Activated naive CD8-positive, alpha-beta T cell treated with anti-CD3 and anti-CD28 coated beads, Interleukin-2, amount 50 U/mL, for 24 hours (primary cell): Measurements from ENCODE around the gene CYP24A1.

Experiments
- ATAC-seq: fragments of 150-1000 bp; cut with Tn5 transposase; one replicate; pipeline ENCODE4 v1.10.0; 2021
- DNase-seq: peaks from one replicate; pipeline ENCODE4 v3.0.0; 2021
- H3K27ac Mint-ChIP-seq: one replicate; pipeline ENCODE4 v1.8.0; 2021; ENCODE audit warnings: mild to moderate bottlenecking, mixed read lengths
- H3K27me3 Mint-ChIP-seq: one replicate; pipeline ENCODE4 v1.8.0; 2021; ENCODE audit warnings: mixed read lengths
- H3K36me3 Mint-ChIP-seq: one replicate; pipeline ENCODE4 v1.8.0; 2021; ENCODE audit warnings: low read depth, mixed read lengths
- H3K4me1 Mint-ChIP-seq: one replicate; pipeline ENCODE4 v1.8.0; 2021; ENCODE audit warnings: mixed read lengths
- H3K4me3 Mint-ChIP-seq: one replicate; pipeline ENCODE4 v1.8.0; 2021; ENCODE audit warnings: mild to moderate bottlenecking, moderate library complexity, mixed read lengths
- H3K9me3 Mint-ChIP-seq: one replicate; pipeline ENCODE4 v1.8.0; 2021; ENCODE audit warnings: mixed read lengths

The CYP24A1 gene

DNA sequence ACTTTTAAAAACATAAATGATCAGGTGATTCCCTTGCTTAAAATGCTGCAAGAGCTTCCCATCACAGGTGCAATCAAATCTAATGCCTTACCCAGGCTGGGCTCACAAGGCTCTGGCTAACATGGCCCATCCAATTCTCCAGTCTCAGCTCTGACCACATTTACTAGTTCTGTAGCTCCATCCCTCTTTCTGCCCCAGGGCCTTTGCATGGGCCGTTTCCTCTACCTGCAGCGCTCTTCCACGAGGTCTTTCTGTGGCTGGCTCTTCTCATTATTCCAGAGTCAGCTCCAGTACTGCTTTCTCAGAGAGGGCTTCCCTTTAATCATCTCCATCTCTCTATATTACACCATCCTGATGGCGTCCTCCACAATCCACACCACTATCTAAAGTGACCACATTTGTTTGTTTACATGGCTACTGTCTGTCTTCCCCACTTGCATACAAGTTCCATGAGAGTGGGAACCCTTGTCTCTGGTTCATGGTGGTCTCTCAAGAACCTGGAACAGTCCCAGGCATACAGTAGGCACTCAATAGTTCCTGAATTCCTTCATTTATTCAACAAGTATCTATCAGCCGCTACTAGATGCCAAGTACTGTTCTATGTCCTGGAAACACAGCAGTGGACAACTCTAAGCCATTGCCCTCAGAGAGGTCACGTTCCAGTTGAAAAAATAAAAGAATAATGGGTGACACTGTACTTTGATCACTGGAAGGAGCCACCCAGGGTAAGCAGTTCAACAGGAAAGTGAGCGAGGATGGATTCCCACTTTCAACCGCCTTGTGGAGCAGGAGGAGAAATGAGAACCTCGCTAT lies 12.6 kb downstream of the CYP24A1 start:
- no peak for ATAC-seq
- no peaks in the 10 kb centered on the region for H3K36me3 Mint-ChIP-seq

DNA sequence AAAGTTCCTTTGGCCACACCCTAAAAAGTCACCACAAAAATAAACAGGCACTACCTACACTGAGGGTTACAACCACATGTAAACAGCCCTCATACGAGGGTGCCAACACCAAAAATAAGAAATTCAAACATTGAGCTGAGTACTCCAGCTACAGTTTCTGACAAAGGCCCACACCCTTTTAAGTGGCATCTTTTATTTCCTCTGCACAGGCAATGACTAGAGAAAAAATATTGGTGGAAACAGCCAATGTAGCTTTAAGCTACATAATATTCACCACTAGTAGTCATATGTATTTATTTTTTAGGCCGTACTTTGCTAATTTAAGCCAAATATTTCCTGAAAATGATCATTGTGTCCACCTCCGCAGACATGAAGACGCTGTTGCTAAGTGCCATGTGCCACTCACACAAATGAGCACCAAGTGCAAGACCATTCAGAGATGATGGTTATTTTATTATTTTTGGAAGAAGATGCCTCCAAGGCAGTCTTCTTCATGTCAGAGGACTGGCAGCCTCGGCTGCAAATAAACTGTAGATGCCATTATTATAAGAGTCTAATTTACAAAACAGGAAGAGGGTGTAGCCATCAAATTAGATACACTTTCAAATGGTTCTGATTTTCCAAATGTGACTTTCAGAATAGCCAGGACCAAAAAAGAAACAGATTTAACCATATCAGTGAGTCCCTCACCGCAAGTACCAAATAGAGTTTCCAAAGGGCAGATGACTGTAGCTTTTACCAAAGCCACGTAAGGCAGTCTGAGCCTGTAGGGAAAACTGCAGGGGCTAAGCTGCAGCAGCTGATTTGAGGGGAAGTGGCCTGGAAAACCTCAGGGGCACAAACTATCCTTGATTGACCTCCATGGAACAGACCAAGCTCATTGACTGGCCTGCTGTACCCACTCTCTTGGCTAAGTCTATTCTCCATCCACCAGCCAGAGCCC lies 13.4 kb downstream of the CYP24A1 start:
- Mint-ChIP-seq H3K4me3 (no peak overlapping the region), H3K27ac (no peak overlapping the region), H3K4me1 (no peaks in the 10 kb centered on the region), H3K9me3 (no peaks in the 10 kb centered on the region), H3K27me3 (peaks cover 6% of the 10 kb centered on the region), H3K36me3 (no peaks in the 10 kb centered on the region)
- ATAC-seq: no peak
- no peak for DNase-seq

More for the DNA sequence above, 12.6 kb downstream of the CYP24A1 start:
- no peak overlapping the region for H3K27ac Mint-ChIP-seq
- DNase-seq: no peak
- H3K9me3 Mint-ChIP-seq: no peaks in the 10 kb centered on the region
- H3K27me3 Mint-ChIP-seq: peaks cover 6% of the 10 kb centered on the region
- H3K4me1 Mint-ChIP-seq: no peaks in the 10 kb centered on the region
- no peak overlapping the region for H3K4me3 Mint-ChIP-seq

DNA sequence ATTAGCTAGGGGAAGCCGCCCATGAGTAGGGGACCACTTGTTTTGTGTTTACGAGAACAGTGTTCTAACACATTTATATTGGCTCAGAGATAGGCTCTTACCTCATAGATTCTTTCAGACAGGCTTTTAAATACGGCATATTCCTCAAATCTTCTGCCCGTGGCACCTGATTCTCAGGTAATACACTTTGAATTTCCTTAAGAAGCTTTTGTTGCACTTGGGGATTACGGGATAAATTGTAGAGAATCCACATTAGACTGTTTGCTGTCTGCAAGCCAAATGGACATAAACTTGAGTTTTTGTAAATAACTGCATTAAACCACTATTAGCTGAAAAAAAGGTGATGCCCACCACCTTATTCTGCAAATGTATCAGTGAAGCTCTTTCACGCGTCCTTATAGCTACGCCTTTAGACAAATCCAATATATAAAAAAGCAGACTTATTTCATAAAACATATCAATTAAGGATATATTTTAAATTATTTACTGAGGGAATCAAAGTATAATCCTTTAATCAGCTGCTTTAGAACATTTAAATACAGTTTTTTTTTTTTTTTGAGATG lies 14.8 kb downstream of the CYP24A1 start:
- no peak overlapping the region for H3K4me3 Mint-ChIP-seq
- H3K27me3 Mint-ChIP-seq: peaks cover 6% of the 10 kb centered on the region
- DNase-seq: no peak
- H3K4me1 Mint-ChIP-seq: no peaks in the 10 kb centered on the region
- no peaks in the 10 kb centered on the region for H3K36me3 Mint-ChIP-seq
- ATAC-seq: no peak
- no peak overlapping the region for H3K27ac Mint-ChIP-seq
- H3K9me3 Mint-ChIP-seq: no peaks in the 10 kb centered on the region

DNA sequence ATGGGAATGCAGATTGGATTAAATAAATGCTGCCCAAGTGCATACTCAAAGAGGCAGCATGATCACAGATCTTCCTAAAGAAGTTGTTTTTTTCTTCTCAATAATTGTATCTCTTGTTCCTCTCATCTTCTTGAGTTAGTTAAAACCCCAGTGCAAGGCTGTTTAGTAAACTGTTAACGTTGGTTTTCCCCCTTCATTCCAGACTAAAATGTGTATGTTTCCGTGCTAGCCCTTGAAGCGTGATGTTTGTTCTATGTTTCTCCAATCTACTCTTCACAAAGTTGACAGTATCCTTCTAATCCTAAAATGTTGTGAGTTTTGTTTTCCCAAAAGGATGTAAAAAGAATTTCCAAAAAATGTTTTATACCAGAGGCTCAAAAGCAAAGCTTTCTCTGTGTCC lies 15.6 kb downstream of the CYP24A1 start:
- peaks cover 6% of the 10 kb centered on the region for H3K27me3 Mint-ChIP-seq
- no peak for ATAC-seq
- H3K27ac Mint-ChIP-seq: no peak overlapping the region
- no peaks in the 10 kb centered on the region for H3K4me1 Mint-ChIP-seq
- H3K4me3 Mint-ChIP-seq: no peak overlapping the region
- no peaks in the 10 kb centered on the region for H3K9me3 Mint-ChIP-seq
- DNase-seq: no peak
- H3K36me3 Mint-ChIP-seq: no peaks in the 10 kb centered on the region

DNA sequence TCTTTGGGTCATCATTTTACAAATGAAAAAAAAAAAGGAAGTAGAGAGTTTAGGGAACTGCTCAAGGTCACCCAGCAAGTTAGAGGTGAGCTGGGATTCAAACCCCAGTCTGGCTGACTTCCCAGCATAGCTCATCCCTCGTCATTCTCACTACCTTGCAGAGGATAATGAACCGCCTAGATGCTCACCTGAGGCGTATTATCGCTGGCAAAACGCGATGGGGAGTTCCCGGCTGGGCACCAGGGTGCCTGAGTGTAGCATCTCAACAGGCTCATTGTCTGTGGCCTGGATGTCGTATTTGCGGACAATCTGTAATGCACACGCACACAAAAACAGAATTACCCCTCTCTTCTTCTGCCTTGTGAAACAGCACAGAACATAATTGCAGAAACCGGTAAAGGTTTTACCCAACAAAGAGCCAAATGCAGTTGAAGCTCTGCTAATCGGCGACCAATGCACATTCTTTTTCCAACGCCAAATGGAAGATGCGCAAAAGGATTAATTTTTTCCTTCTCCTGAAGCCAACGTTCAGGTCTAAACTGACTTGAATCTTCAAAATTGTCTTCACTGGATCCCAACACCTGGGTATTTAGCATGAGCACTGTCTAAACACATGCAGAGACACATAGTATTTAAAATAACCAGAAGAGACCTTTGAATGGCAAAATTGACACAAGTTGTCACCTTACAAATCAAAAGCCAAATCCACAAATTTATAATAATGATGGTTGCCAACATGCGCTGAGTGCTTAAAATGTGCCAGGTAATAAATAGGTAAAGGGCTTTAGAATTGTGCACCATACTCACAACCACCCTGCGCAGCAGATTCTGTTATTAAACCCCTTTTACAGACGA lies 16.6 kb downstream of the CYP24A1 start:
- DNase-seq: no peak

DNA sequence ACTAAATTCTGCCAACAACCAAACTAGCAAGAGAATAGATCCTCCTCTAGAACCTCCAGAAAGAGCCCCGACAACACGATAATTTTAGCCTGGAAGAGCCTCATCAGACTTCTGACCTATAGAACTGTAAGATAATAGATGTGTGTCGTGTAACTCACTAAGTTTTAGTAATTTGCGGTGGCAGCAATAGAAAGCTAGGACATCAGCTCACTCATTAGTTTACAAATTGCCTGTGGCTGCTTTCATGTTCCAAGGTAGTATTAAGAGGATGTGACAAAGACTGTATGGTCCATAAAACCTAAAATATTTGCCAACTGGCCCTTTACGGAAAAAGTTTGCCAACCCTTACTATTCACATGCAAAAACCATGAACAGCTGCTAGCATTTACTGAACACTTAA lies 17.3 kb downstream of the CYP24A1 start:
- ATAC-seq: no peak

More for the DNA sequence above, 16.6 kb downstream of the CYP24A1 start:
- no peak overlapping the region for H3K27ac Mint-ChIP-seq
- no peak for ATAC-seq
- H3K27me3 Mint-ChIP-seq: peaks cover 6% of the 10 kb centered on the region
- no peaks in the 10 kb centered on the region for H3K4me1 Mint-ChIP-seq
- no peaks in the 10 kb centered on the region for H3K36me3 Mint-ChIP-seq
- H3K4me3 Mint-ChIP-seq: no peak overlapping the region
- H3K9me3 Mint-ChIP-seq: no peaks in the 10 kb centered on the region

DNA sequence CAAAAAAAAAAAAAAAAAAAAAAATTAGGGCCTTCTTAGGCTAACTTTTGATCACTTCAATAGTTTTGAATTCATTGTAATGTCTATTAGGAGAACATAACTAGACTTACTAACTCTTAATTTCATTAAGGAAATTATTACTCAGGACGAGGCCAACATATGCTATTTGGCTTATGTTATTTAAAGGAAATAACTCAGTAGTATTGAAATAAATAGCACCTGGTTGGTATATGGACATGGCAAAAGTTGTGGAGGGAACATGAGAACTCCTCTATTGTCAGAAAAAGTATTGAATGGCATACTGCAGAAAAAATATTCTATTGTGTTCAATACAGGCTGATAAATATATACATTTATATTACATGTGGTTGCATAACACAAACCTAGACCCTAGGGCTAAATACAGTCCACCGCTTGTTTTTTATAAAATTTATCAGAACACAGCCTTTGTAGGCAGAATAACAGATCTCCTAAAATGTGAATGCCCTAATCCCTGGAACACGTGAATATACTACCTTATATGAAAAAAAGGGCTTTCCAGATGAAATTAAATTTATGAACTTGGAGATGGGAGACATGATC lies 18.0 kb downstream of the CYP24A1 start:
- no peak for DNase-seq
- H3K36me3 Mint-ChIP-seq: no peaks in the 10 kb centered on the region
- H3K9me3 Mint-ChIP-seq: no peaks in the 10 kb centered on the region
- no peak overlapping the region for H3K27ac Mint-ChIP-seq
- peaks cover under 1% of the 10 kb centered on the region for H3K27me3 Mint-ChIP-seq
- H3K4me3 Mint-ChIP-seq: no peak overlapping the region
- no peak for ATAC-seq
- no peaks in the 10 kb centered on the region for H3K4me1 Mint-ChIP-seq

More for the DNA sequence above, 17.3 kb downstream of the CYP24A1 start:
- Mint-ChIP-seq H3K4me3 (no peak overlapping the region), H3K36me3 (no peaks in the 10 kb centered on the region), H3K4me1 (no peaks in the 10 kb centered on the region), H3K9me3 (no peaks in the 10 kb centered on the region), H3K27ac (no peak overlapping the region), H3K27me3 (peaks cover 6% of the 10 kb centered on the region)
- DNase-seq: no peak

DNA sequence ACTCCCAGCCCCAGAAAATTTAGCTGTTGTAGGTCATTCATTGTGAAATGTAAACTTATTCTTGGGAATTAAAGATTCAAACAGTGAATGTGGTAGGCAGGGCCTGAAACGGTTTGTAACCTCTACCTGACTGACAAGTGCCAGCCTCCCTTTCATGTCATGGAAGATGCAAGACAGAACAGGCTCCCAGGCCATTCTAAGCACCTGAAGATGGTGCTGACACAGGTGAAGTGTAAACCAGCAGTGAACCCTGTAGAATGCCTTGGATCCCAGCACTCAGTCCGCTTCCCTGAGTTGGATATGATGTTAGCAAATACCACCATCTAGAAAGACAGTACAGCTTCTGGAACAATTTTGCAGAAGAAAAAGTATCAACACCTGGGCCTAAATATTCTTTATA lies 19.3 kb downstream of the CYP24A1 start:
- H3K27ac Mint-ChIP-seq: no peak overlapping the region
- H3K9me3 Mint-ChIP-seq: no peaks in the 10 kb centered on the region
- no peak overlapping the region for H3K4me3 Mint-ChIP-seq
- DNase-seq (no peak), ATAC-seq (no peak)
- no peaks in the 10 kb centered on the region for H3K36me3 Mint-ChIP-seq
- no peaks in the 10 kb centered on the region for H3K27me3 Mint-ChIP-seq
- H3K4me1 Mint-ChIP-seq: no peaks in the 10 kb centered on the region

DNA sequence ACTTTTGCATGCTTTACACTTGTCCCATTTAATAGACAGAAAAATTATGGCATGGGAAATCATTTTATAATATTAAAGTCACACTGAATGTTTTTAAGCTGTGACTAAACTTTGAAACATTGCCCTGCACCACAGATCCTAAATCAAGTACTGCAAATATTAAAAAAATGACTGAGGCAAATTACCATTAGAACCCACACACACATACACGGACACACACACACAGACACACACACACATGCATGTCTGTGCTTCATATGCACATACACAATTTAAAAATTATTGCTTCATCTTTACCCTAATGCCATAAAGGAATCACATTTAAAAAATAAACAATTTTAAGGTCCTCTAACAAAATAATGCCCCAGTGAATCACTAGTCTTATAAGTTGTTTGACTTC lies 19.9 kb downstream of the CYP24A1 start:
- ATAC-seq: no peak
- no peak for DNase-seq
- H3K9me3 Mint-ChIP-seq: no peaks in the 10 kb centered on the region
- no peak overlapping the region for H3K27ac Mint-ChIP-seq
- H3K4me1 Mint-ChIP-seq: no peaks in the 10 kb centered on the region
- H3K36me3 Mint-ChIP-seq: no peaks in the 10 kb centered on the region
- no peak overlapping the region for H3K4me3 Mint-ChIP-seq
- no peaks in the 10 kb centered on the region for H3K27me3 Mint-ChIP-seq

DNA sequence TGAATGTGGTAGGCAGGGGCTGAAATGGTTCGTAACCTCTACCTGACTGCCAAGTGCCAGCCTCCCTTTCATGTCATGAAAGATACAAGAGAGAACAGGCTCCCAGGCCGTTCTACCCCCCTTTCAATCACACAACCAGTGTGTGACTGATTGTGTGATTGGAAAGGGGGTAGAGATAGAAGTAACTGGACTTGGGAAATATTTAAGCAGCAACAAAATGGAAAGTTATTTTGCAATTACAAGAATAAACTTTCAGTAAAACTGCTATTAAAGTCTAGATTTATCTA lies 20.8 kb downstream of the CYP24A1 start:
- H3K27me3 Mint-ChIP-seq: peaks cover 6% of the 10 kb centered on the region
- H3K36me3 Mint-ChIP-seq: no peaks in the 10 kb centered on the region
- H3K4me3 Mint-ChIP-seq: no peak overlapping the region
- no peaks in the 10 kb centered on the region for H3K9me3 Mint-ChIP-seq
- no peak overlapping the region for H3K27ac Mint-ChIP-seq
- no peak for ATAC-seq
- H3K4me1 Mint-ChIP-seq: no peaks in the 10 kb centered on the region
- no peak for DNase-seq

DNA sequence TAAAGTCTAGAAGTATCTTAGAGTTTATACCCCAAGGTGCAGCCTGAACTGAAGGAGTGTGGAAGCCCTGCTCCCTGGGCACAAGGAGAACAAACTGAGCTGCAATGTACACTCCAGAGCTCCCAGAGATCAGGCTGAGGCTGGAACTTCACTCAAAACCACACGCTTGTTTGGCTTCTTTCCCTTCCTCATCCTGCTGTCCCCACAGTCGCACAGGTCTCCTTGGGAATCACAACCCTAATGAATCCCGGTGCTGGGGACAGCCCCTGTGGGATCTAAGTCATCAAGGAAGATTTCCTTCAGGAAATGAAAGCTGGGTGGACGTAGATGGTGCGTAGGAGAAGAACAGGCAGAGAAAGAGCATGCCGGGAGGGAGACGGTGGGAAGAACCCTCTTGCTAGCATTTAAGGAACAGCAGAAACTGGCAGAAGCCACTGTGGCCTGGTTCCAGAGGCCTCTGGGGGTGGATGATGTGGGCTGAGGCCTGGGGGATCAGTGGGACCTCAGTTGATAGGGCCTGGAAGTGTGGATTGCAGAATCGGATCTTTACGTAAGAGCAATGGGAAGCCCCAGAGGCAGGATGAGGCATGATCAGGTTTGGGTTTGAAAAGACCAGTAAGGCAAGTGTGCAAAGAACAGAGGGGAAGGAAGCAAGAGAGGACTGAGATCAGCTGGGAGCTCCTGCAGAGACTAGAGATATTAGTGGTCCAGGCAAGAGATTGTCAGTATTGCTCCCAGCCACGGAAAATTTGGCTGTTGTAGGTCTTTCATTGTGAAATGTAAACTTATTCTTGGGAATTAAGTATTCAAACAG lies 21.4 kb downstream of the CYP24A1 start:
- ATAC-seq (no peak), DNase-seq (no peak)
- no peak overlapping the region for H3K27ac Mint-ChIP-seq
- H3K36me3 Mint-ChIP-seq: no peaks in the 10 kb centered on the region
- H3K27me3 Mint-ChIP-seq: peaks cover 6% of the 10 kb centered on the region
- no peaks in the 10 kb centered on the region for H3K4me1 Mint-ChIP-seq
- no peak overlapping the region for H3K4me3 Mint-ChIP-seq
- no peaks in the 10 kb centered on the region for H3K9me3 Mint-ChIP-seq

DNA sequence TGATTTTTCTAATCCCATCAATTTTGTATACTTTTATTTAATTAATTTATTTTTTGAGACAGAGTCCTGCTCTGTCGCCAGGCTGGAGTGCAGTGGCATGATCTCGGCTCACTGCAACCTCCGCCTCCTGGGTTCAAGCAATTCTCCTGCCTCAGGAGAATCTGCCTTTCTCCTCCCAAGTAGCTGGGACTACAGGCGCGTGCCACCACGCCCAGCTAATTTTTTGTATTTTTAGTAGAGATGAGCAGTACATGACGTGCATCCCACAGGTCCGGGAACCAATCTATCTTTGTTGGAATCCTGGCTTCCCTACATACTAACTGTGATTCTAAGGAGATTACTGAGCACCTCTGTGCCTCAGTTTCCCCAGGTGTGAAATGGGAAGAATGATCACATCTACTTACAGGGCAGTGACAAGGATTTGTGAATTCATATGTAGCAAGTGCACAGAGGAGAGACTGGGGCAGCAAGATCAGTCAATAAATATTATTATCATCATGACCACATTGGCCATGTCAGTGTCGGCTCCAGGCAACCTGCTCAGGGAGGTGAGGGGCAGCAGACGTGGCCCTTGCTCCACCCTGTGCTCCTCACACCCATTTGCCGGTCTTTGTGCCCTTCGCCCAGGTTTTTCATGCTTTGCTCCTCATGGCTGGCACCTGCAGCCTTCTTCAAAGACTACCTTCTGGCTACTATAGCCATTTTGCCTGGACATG lies 22.1 kb downstream of the CYP24A1 start:
- Mint-ChIP-seq H3K4me1 (no peaks in the 10 kb centered on the region), H3K36me3 (no peaks in the 10 kb centered on the region), H3K9me3 (no peaks in the 10 kb centered on the region), H3K27me3 (peaks cover 6% of the 10 kb centered on the region), H3K27ac (no peak overlapping the region), H3K4me3 (no peak overlapping the region)
- ATAC-seq (no peak), DNase-seq (no peak)

DNA sequence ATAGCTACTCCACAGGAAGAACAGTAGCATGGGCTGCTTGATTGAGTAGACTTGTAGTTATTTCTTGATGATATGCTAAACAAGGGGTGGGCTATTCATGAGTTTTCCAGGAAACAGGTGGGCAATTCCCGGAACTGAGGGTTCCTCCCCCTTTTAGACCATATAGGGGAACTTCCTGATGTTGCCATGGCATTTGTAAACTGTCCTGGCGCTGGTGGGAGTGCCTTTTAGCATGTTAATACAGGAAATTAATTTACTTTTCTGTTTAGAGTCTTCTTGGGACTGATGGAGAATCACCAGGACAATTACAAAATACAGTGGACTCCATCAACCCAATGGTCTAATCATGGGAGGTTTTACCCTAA lies 22.7 kb downstream of the CYP24A1 start:
- Mint-ChIP-seq H3K27me3 (peaks cover 6% of the 10 kb centered on the region), H3K9me3 (no peaks in the 10 kb centered on the region), H3K4me1 (no peaks in the 10 kb centered on the region), H3K27ac (no peak overlapping the region), H3K4me3 (no peak overlapping the region), H3K36me3 (no peaks in the 10 kb centered on the region)
- DNase-seq (no peak), ATAC-seq (no peak)
